ENCODE data around the gene CDHR5. TPM values are rescaled to one million over a fixed set of nuclear protein-coding genes. Genes with fewer than 3 reads are reported as not detected.

CDHR5 gene, protein sequence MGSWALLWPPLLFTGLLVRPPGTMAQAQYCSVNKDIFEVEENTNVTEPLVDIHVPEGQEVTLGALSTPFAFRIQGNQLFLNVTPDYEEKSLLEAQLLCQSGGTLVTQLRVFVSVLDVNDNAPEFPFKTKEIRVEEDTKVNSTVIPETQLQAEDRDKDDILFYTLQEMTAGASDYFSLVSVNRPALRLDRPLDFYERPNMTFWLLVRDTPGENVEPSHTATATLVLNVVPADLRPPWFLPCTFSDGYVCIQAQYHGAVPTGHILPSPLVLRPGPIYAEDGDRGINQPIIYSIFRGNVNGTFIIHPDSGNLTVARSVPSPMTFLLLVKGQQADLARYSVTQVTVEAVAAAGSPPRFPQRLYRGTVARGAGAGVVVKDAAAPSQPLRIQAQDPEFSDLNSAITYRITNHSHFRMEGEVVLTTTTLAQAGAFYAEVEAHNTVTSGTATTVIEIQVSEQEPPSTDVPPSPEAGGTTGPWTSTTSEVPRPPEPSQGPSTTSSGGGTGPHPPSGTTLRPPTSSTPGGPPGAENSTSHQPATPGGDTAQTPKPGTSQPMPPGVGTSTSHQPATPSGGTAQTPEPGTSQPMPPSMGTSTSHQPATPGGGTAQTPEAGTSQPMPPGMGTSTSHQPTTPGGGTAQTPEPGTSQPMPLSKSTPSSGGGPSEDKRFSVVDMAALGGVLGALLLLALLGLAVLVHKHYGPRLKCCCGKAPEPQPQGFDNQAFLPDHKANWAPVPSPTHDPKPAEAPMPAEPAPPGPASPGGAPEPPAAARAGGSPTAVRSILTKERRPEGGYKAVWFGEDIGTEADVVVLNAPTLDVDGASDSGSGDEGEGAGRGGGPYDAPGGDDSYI
- not detected in 2 replicates for total RNA-seq

DNA sequence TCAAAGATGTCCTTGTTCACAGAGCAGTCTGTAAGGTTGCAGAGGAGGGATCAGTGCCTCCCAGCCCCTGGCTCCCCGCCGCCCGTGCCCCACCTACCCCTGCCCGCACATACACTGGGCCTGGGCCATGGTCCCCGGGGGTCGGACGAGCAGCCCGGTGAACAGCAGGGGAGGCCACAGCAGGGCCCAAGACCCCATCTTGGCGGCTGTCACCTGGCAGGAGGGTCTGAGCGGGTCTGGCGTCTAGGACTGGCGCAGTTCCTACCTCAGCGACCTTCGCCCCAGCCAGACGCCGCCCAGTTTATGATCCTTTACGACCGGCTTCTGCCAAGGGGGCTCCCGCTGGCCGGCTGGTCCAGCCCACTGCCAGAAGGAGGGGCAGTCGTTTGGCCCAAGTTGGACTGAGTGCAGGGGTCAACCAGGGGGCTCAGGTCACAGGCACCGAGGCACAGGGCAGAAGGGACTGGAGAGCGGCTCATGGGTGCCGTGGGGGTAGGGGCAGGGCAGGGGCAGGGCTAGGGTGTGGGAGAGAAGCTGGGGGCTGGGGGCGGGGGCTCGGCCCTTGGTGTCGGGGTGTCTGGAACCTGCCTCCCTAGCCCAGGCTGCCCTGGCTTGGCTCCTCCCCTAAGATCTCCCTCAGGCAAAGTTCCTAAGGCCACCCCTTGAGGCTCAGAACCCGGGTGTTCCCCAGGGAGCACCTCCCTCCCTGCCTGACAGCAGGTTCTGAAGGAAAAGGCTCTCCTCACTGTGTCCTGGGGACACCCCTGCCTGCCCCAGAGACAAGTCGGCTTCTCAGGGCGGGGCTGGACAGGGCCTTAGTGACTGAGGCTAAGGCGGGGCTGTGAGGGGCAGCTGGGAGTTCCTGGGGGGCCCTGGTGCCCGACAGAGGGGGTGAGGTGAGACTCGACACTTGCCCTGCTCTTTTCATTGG, at the start of gene CDHR5:
CDHR5 (minus strand) TSS at position 251 of the 931 bp plus-strand sequence; CDS start at position 198, 53 bp downstream.

DNA sequence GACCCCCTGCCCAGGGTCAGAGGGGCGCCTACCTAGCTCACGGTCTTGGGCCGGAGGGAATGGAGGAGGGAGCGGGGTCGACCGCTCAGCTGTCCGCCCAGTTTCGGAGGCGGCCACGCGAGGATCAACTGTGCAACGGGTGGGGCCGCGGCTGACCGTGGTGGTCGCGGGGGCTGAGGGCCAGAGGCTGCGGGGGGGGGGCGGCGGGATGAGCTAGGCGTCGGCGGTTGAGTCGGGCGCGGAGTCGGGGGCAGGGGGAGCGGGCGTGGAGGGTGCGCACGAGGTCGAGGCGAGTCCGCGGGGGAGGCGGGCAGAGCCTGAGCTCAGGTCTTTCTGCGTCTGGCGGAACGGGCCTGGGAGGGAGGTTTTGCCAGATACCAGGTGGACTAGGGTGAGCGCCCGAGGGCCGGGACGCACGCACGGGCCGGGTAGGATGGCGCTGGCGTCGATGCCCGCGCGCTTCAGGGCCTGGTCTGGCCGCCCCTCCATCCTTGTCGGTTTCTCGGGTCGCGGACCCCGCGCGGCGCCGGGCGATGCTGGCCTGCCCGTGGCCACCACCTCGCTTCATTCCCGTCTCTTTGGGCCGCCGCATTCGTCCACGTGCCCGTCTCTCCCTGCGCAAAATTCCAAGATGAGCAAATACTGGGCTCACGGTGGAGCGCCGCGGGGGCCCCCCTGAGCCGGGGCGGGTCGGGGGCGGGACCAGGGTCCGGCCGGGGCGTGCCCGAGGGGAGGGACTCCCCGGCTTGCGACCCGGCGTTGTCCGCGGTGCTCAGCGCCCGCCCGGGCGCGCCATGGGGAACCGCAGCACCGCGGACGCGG, 12.0 kb upstream of the CDHR5 start, which contains the start of gene DRD4:
DRD4 (plus strand) TSS at position 759 of the 822 bp plus-strand sequence; CDS start at position 795, 36 bp downstream.

DNA sequence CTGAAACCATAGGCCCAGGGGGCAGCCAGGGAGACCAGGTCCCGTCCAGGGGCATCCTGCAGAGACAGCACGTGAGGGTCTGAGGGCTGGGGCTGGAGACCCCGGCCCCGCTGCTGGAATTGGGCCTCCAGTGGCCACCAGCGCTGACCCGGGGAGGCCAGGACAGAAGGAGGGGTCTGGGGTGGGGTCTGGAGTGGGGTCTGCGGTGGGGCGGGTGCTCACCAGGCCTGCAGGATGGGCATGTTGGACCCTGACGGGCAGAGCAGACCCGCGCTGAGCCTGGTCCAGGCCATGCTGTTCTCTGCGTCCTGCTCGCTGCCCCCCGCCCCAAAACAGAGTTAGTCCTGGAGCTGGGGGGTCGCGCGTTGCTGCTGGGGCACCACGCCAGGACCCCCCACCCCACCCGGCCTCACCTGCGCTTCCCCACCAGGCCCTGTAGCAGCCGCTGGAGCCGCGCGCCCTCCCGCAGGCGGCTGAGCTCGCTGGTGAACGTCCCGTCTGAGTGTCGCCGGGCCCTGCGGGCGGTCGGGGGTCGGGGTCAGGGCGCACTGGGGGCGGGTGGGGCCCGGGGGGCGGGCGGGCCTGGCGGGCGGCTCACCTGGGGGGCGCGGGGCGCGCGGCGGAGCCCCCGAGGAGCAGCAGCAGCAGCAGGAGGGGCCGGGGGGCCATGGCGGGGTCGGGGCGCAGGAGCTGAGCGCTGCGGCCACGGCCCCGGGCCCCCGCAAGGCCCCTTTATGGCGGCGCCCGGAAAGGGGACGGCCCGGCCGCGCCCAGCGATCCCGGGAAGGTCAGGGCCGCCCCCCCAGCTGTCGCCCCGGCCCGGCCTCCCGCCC, 1.9 kb upstream of the CDHR5 start, which contains the start of gene SCT:
SCT (minus strand) TSS at position 707 of the 833 bp plus-strand sequence; CDS start at position 669, 38 bp downstream.

DNA sequence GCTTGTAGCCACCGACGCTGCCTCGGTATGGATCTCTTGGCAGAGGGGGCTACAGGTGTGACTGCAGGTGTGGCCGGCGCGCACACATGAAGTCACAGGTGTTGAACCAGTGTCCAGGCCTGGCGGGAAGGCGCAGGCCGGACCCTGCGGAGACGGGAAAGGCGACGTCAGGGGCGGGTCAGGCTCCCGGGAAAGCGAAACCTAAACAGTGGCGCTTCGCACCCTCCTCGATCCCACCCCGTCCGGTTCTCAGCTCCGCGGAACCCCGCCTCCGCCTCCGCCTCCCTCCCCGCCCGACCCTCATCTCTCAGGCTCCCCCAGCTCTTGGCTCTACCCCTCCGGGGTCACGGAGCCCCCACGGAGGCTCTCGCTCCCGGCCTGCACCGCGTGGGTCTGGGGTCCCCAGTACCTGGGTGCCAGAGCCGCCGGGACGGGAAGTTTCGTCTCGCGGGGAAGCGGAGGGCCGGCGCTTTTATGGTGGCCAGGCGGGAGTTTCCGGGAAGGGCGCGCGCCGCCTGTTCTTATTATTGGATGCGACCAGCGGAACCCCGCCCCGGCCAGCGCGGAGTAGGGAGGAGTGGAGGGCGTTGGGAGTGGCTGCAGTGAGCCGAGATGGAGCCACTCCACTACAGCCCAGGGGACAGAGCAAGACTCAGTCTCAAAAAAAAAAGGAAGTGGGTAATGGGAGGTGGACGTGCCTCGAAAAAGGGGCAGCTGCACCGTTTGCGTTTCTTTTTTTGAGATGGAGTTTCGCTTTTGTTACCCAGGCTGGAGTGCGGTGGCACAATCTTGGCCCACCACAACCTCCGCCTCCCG, 9.0 kb downstream of the CDHR5 start, which contains the start of gene IRF7:
IRF7 (minus strand) TSS at position 447 of the 816 bp plus-strand sequence. CDS start 586 bp downstream, outside the sequence.

DNA sequence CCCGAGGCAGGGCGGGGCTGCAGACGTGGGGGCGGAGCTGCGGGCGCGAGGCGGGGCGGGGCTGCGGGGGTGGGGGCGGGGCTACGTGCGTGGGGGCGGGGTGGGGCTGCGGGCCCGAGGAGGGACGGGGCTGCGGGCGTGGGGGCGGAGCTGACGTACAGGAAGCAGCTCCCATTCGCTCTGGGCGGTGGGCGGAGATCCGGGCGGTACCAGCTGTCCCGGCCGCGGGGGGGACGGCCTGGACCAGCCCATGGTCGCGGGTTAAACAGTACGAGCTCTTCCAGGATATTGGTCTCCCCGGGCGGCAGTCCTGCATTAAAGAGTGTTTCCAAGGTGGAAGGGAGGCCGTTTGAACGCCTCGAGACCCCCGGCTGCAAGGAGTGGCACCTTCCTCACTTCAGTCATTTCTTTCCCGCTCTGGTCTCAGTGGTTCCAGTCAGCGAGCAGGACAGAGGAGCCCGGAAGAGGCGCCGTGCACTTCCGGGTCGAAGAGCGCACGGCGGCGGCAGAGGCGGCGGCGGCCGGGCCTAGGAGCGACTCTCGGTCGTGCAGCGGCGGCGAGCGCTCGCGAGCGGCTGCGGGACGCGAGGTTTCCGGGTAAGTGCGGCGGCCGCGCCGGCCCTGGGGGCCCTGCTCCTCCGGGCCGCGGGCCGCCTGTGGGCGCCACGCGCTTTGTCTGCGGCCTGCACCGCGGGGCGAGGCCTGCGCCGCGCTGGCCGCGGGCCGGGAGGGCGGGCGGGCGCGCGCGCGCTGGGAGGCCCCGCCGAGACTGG, 48.6 kb downstream of the CDHR5 start, which contains the start of gene PHRF1:
PHRF1 (plus strand) TSS at position 475 of the 773 bp plus-strand sequence. CDS start 5,043 bp downstream, outside the sequence.

Small RNAs within 50 kb of the gene (small RNA-seq; reads per million reads assigned to genes)
- 9.8 reads per million, percentile 94 among the genes with 10 or more reads in this experiment for gene MIR210 (ENCODE audit: low replicate concordance)

Other genes starting within 250 kb of the CDHR5 start
- 0.66 and 1.3 TPM in 2 replicates for gene PKP3, start 230.7 kb downstream of the CDHR5 start, total RNA-seq
- 18.2 and 21.9 TPM in 2 replicates for gene SIGIRR, start 210.0 kb downstream of the CDHR5 start, total RNA-seq
- gene ANO9, start 182.9 kb downstream of the CDHR5 start, total RNA-seq: not detected in 2 replicates
- gene PTDSS2, start 174.7 kb downstream of the CDHR5 start, total RNA-seq: 58.3 and 80.3 TPM in 2 replicates
- gene RNH1, start 117.7 kb downstream of the CDHR5 start, total RNA-seq: 317 and 486 TPM in 2 replicates
- 44.6 and 46.1 TPM in 2 replicates for gene HRAS, start 89.4 kb downstream of the CDHR5 start, total RNA-seq
- 1.6 and 2.8 TPM in 2 replicates for gene LRRC56, start 87.4 kb downstream of the CDHR5 start, total RNA-seq
- gene LMNTD2, start 64.2 kb downstream of the CDHR5 start, total RNA-seq: 0.29 and 1.8 TPM in 2 replicates
- 9.7 and 19.3 TPM in 2 replicates for gene RASSF7, start 64.0 kb downstream of the CDHR5 start, total RNA-seq
- gene PHRF1, start 48.5 kb downstream of the CDHR5 start, total RNA-seq: 33.5 and 39.8 TPM in 2 replicates
- 9.3 and 17.9 TPM in 2 replicates for gene IRF7, start 9.0 kb downstream of the CDHR5 start, total RNA-seq
- not detected in 2 replicates for gene SCT, start 2.2 kb upstream of the CDHR5 start, total RNA-seq
- 0.22 TPM in 1 of 2 replicates, not detected in the other for gene DRD4, start 12.3 kb upstream of the CDHR5 start, total RNA-seq
- gene DEAF1, start 70.3 kb upstream of the CDHR5 start, total RNA-seq: 29.1 and 39.2 TPM in 2 replicates
- gene TMEM80, start 70.9 kb upstream of the CDHR5 start, total RNA-seq: 7.0 and 14.6 TPM in 2 replicates
- 51.4 and 51.7 TPM in 2 replicates for gene EPS8L2, start 81.3 kb upstream of the CDHR5 start, total RNA-seq
- 213 and 250 TPM in 2 replicates for gene TALDO1, start 122.5 kb upstream of the CDHR5 start, total RNA-seq
- gene GATD1, start 152.5 kb upstream of the CDHR5 start, total RNA-seq: 39.9 and 53.8 TPM in 2 replicates
- 0.22 and 1.4 TPM in 2 replicates for gene CEND1, start 165.1 kb upstream of the CDHR5 start, total RNA-seq
- 11.2 and 23.0 TPM in 2 replicates for gene SLC25A22, start 173.3 kb upstream of the CDHR5 start, total RNA-seq
- gene PIDD1, start 180.3 kb upstream of the CDHR5 start, total RNA-seq: 8.1 and 8.6 TPM in 2 replicates
- 123 and 310 TPM in 2 replicates for gene RPLP2, start 185.0 kb upstream of the CDHR5 start, total RNA-seq
- gene PNPLA2, start 194.0 kb upstream of the CDHR5 start, total RNA-seq: 24.9 and 51.9 TPM in 2 replicates
- gene CRACR2B, start 203.0 kb upstream of the CDHR5 start, total RNA-seq: 0.66 and 1.4 TPM in 2 replicates
- 283 and 431 TPM in 2 replicates for gene CD151, start 208.0 kb upstream of the CDHR5 start, total RNA-seq
- gene POLR2L, start 217.6 kb upstream of the CDHR5 start, total RNA-seq: 55.6 and 107 TPM in 2 replicates
- 186 and 224 TPM in 2 replicates for gene TSPAN4, start 217.9 kb upstream of the CDHR5 start, total RNA-seq

Measured in placental pericyte (primary cell).